ENCODE data around the gene GALT. TPM values are rescaled to one million over a fixed set of nuclear protein-coding genes. Genes with fewer than 3 reads are reported as not detected.

Gene GALT
- total and polyA plus RNA-seq, 2 experiments from 2014 or later, result 31.5 to 35.1 TPM

- Histone ChIP-seq H3K27ac (ENCODE audit: low read depth) (no peak overlapping the region), H3K9me2 (ENCODE audit: insufficient read depth) (no peaks in the 10 kb centered on the region), H3K27me3 (ENCODE audit: insufficient read depth) (no peaks in the 10 kb centered on the region), H3K36me3 (ENCODE audit: insufficient read depth) (no peaks in the 10 kb centered on the region), H2AFZ (no peak overlapping the region), H3K4me3 (no peak overlapping the region), H3K4me2 (no peak overlapping the region), H3F3A (replicated peaks; ENCODE audit: low read depth) (no peaks in the 10 kb centered on the region), H3K79me2 (replicated peaks; ENCODE audit: insufficient read depth) (peaks cover 6% of the 10 kb centered on the region; the same call in 1 of the 2 replicates), H3K4me1 (ENCODE audit: insufficient read depth) (no peaks in the 10 kb centered on the region), H4K20me1 (replicated peaks; ENCODE audit: insufficient read depth) (peaks cover 2% of the 10 kb centered on the region; the same call in 1 of the 2 replicates)
- H3K36me3 Mint-ChIP-seq (ENCODE audit: low read depth), result peaks cover 27% of the 10 kb centered on the region
- peaks cover 3% of the 10 kb centered on the region; the same call in 2 of the 3 replicates for H3K4me1 Mint-ChIP-seq
- no peak overlapping the region for H3K4me3 Mint-ChIP-seq
- H3K27me3 Mint-ChIP-seq (ENCODE audit: insufficient read depth, low read depth, poor library complexity), result peaks cover 14% of the 10 kb centered on the region
- peaks cover 15% of the 10 kb centered on the region for H3K9me3 Mint-ChIP-seq
- DNase-seq (ENCODE audit: low spot score) (no peak), ATAC-seq (no peak)
- no peak overlapping the region for H3K27ac Mint-ChIP-seq
- TF ChIP-seq NANOG (IDR thresholded peaks at IDR 0.05; ENCODE audit: borderline replicate concordance) (no peak), ZNF114 (CRISPR knock-in tag; IDR thresholded peaks at IDR 0.05) (no peak), POLR2AphosphoS5 (IDR thresholded peaks at IDR 0.05; ENCODE audit: low read depth) (no peak), ZNF331 (CRISPR knock-in tag; IDR thresholded peaks at IDR 0.05; ENCODE audit: low read depth) (no peak), CREB1 (CRISPR knock-in tag; IDR thresholded peaks at IDR 0.05; ENCODE audit: low read depth) (no peak), STAT1 (IDR thresholded peaks at IDR 0.05; ENCODE audit: unreplicated experiment) (no peak), EZH2 (IDR thresholded peaks at IDR 0.05; ENCODE audit: low read depth, unreplicated experiment) (no peak), JUNB (IDR thresholded peaks at IDR 0.05; ENCODE audit: unreplicated experiment) (no peak), EZH2phosphoT487 (IDR thresholded peaks at IDR 0.05; ENCODE audit: unreplicated experiment) (no peak), ETS1 (IDR thresholded peaks at IDR 0.05) (no peak)
- TF ChIP-seq, protein P1, sequence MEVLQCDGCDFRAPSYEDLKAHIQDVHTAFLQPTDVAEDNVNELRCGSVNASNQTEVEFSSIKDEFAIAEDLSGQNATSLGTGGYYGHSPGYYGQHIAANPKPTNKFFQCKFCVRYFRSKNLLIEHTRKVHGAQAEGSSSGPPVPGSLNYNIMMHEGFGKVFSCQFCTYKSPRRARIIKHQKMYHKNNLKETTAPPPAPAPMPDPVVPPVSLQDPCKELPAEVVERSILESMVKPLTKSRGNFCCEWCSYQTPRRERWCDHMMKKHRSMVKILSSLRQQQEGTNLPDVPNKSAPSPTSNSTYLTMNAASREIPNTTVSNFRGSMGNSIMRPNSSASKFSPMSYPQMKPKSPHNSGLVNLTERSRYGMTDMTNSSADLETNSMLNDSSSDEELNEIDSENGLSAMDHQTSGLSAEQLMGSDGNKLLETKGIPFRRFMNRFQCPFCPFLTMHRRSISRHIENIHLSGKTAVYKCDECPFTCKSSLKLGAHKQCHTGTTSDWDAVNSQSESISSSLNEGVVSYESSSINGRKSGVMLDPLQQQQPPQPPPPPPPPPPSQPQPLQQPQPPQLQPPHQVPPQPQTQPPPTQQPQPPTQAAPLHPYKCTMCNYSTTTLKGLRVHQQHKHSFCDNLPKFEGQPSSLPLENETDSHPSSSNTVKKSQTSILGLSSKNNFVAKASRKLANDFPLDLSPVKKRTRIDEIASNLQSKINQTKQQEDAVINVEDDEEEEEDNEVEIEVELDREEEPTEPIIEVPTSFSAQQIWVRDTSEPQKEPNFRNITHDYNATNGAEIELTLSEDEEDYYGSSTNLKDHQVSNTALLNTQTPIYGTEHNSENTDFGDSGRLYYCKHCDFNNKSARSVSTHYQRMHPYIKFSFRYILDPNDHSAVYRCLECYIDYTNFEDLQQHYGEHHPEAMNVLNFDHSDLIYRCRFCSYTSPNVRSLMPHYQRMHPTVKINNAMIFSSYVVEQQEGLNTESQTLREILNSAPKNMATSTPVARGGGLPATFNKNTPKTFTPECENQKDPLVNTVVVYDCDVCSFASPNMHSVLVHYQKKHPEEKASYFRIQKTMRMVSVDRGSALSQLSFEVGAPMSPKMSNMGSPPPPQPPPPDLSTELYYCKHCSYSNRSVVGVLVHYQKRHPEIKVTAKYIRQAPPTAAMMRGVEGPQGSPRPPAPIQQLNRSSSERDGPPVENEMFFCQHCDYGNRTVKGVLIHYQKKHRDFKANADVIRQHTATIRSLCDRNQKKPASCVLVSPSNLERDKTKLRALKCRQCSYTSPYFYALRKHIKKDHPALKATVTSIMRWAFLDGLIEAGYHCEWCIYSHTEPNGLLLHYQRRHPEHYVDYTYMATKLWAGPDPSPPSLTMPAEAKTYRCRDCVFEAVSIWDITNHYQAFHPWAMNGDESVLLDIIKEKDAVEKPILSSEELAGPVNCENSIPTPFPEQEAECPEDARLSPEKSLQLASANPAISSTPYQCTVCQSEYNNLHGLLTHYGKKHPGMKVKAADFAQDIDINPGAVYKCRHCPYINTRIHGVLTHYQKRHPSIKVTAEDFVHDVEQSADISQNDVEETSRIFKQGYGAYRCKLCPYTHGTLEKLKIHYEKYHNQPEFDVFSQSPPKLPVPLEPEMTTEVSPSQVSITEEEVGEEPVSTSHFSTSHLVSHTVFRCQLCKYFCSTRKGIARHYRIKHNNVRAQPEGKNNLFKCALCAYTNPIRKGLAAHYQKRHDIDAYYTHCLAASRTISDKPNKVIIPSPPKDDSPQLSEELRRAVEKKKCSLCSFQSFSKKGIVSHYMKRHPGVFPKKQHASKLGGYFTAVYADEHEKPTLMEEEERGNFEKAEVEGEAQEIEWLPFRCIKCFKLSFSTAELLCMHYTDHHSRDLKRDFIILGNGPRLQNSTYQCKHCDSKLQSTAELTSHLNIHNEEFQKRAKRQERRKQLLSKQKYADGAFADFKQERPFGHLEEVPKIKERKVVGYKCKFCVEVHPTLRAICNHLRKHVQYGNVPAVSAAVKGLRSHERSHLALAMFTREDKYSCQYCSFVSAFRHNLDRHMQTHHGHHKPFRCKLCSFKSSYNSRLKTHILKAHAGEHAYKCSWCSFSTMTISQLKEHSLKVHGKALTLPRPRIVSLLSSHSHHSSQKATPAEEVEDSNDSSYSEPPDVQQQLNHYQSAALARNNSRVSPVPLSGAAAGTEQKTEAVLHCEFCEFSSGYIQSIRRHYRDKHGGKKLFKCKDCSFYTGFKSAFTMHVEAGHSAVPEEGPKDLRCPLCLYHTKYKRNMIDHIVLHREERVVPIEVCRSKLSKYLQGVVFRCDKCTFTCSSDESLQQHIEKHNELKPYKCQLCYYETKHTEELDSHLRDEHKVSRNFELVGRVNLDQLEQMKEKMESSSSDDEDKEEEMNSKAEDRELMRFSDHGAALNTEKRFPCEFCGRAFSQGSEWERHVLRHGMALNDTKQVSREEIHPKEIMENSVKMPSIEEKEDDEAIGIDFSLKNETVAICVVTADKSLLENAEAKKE (CRISPR knock-in tag; IDR thresholded peaks at IDR 0.05), result no peak
- TF ChIP-seq, protein P2, sequence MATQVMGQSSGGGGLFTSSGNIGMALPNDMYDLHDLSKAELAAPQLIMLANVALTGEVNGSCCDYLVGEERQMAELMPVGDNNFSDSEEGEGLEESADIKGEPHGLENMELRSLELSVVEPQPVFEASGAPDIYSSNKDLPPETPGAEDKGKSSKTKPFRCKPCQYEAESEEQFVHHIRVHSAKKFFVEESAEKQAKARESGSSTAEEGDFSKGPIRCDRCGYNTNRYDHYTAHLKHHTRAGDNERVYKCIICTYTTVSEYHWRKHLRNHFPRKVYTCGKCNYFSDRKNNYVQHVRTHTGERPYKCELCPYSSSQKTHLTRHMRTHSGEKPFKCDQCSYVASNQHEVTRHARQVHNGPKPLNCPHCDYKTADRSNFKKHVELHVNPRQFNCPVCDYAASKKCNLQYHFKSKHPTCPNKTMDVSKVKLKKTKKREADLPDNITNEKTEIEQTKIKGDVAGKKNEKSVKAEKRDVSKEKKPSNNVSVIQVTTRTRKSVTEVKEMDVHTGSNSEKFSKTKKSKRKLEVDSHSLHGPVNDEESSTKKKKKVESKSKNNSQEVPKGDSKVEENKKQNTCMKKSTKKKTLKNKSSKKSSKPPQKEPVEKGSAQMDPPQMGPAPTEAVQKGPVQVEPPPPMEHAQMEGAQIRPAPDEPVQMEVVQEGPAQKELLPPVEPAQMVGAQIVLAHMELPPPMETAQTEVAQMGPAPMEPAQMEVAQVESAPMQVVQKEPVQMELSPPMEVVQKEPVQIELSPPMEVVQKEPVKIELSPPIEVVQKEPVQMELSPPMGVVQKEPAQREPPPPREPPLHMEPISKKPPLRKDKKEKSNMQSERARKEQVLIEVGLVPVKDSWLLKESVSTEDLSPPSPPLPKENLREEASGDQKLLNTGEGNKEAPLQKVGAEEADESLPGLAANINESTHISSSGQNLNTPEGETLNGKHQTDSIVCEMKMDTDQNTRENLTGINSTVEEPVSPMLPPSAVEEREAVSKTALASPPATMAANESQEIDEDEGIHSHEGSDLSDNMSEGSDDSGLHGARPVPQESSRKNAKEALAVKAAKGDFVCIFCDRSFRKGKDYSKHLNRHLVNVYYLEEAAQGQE (IDR thresholded peaks at IDR 0.05; ENCODE audit: unreplicated experiment), result no peak
Measured at GRCh38 chr9:34671307-34671706, 24.8 kb downstream of the GALT start.
